Karpas-422 (cell line): Measurements from ENCODE around the gene GALNTL6. TPM values are rescaled to one million over a fixed set of nuclear protein-coding genes. Genes with fewer than 3 reads are reported as not detected.

Experiments
- DNase-seq: peaks from one replicate; pipeline ENCODE4 v3.0.0-alpha.2; 2015
- H2AFZ ChIP-seq: fragments of 200-600 bp; sonication (generic); 2 replicates; pipeline ENCODE4 v1.6.1; 2014; ENCODE audit warnings: antibody characterized with exemption, low read length, mixed read lengths
- H3K27ac ChIP-seq: fragments of 200-600 bp; sonication (generic); 2 replicates; pipeline ENCODE4 v1.5.1; 2014; ENCODE audit warnings: mild to moderate bottlenecking, low read length, moderate library complexity
- H3K27me3 ChIP-seq: fragments of 200-600 bp; sonication (generic); 2 replicates; pipeline ENCODE4 v1.6.1; 2014; ENCODE audit warnings: low read length, mixed read lengths
- H3K36me3 ChIP-seq: fragments of 200-600 bp; sonication (generic); 2 replicates; pipeline ENCODE4 v1.6.1; 2014; ENCODE audit warnings: low read length, mixed read lengths; ENCODE audit not compliant: insufficient read depth
- H3K4me1 ChIP-seq: fragments of 200-600 bp; sonication (generic); 2 replicates; pipeline ENCODE4 v1.6.1; 2014; ENCODE audit warnings: mild to moderate bottlenecking, low read length, mixed read lengths
- H3K4me2 ChIP-seq: fragments of 200-600 bp; sonication (generic); 2 replicates; pipeline ENCODE4 v1.6.1; 2014; ENCODE audit warnings: low read length, low read depth, mild to moderate bottlenecking; ENCODE audit not compliant: poor library complexity, severe bottlenecking
- H3K4me3 ChIP-seq: fragments of 200-600 bp; sonication (generic); 2 replicates; pipeline ENCODE4 v1.5.1; 2014; ENCODE audit warnings: mild to moderate bottlenecking, antibody characterized with exemption, low read length, mixed read lengths
- H3K79me2 ChIP-seq: fragments of 200-600 bp; sonication (generic); 2 replicates; pipeline ENCODE4 v1.6.1; 2014; ENCODE audit warnings: mild to moderate bottlenecking, low read length, mixed read lengths
- H3K9ac ChIP-seq: fragments of 200-600 bp; sonication (generic); 2 replicates; pipeline ENCODE4 v1.6.0; 2014; ENCODE audit warnings: low read length
- H3K9me2 ChIP-seq: fragments of 200-600 bp; sonication (generic), shearing (Covaris generic); replicated peaks from 2 replicates; pipeline ENCODE4 v1.6.0; 2014; ENCODE audit warnings: mild to moderate bottlenecking, low read length, moderate library complexity; ENCODE audit not compliant: insufficient read depth
- H3K9me3 ChIP-seq: fragments of 300-700, 200-600 bp; sonication (generic); 2 replicates; pipeline ENCODE4 v1.6.1; 2014; ENCODE audit warnings: low read length, mixed read lengths
- H4K20me1 ChIP-seq: fragments of 200-600 bp; sonication (generic); 2 replicates; pipeline ENCODE4 v1.6.1; 2014; ENCODE audit warnings: mild to moderate bottlenecking, antibody characterized with exemption, low read length, low read depth; ENCODE audit not compliant: insufficient read depth
- total RNA-seq: library from RNA; depleted of rRNA; stranded (reverse); fragments of >200 nt; shearing (Covaris generic); gene quantifications from 2 replicates; pipeline ENCODE4 v1.2.3, GENCODE V29; 2014; ENCODE audit warnings: low replicate concordance

Gene GALNTL6
- total RNA-seq, 1 experiment from 2014 or later = not detected

DNA sequence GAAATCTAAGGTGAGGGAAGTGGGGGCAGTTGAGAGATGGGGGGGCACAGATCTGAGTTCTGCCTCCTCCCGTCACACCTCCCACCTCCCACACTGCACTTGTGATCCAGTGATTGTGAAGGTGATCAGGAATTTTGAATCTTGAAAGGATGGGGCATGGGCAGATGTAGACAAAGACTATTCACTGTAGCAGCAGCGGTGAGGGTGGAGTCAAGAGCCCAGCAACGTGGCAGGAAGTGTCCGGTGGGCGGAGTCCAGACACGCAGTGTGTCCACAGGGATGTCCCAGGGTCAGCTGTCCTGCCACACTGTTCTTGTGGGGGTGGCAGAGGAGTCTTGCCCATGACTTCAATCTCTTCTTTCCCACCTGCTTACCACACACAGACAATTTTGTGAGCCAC is 1024.9 kb downstream of the GALNTL6 start:
- H2AFZ ChIP-seq = no peak overlapping the region
- no peak for DNase-seq
- H3K27me3 ChIP-seq = no peaks in the 10 kb centered on the region
- no peak overlapping the region for H3K9ac ChIP-seq
- no peak overlapping the region for H3K27ac ChIP-seq
- no peaks in the 10 kb centered on the region for H4K20me1 ChIP-seq
- H3K9me2 ChIP-seq = no peaks in the 10 kb centered on the region
- no peaks in the 10 kb centered on the region for H3K79me2 ChIP-seq
- H3K4me1 ChIP-seq = no peaks in the 10 kb centered on the region
- H3K4me2 ChIP-seq = no peak overlapping the region
- H3K36me3 ChIP-seq = no peaks in the 10 kb centered on the region
- no peak overlapping the region for H3K4me3 ChIP-seq
- H3K9me3 ChIP-seq = no peaks in the 10 kb centered on the region

DNA sequence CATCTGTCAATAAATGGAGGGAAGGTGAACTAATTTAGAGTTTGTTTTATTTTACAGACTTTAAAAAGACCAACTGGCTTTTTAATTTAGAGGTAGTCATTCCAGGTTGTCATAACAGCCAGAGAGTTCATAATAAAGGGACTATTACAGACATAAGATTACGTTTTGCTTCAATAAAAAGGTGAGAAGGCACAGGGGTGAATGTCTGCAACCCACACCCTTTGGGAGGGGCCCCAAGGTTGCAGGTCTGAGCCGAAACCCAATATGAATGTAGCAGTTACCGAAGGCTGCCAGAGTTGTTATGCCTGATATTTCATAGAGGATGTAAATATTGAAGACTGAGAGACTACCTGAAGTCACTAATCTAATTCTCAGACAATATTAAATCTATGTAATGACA is 1025.7 kb downstream of the GALNTL6 start:
- no peak overlapping the region for H3K27ac ChIP-seq
- H3K36me3 ChIP-seq = no peaks in the 10 kb centered on the region
- no peaks in the 10 kb centered on the region for H3K9me2 ChIP-seq
- no peak for DNase-seq
- no peak overlapping the region for H3K9ac ChIP-seq
- H3K4me2 ChIP-seq = no peak overlapping the region
- no peaks in the 10 kb centered on the region for H3K9me3 ChIP-seq
- no peak overlapping the region for H2AFZ ChIP-seq
- H3K27me3 ChIP-seq = no peaks in the 10 kb centered on the region
- no peaks in the 10 kb centered on the region for H4K20me1 ChIP-seq
- H3K79me2 ChIP-seq = no peaks in the 10 kb centered on the region
- no peak overlapping the region for H3K4me3 ChIP-seq
- no peaks in the 10 kb centered on the region for H3K4me1 ChIP-seq

DNA sequence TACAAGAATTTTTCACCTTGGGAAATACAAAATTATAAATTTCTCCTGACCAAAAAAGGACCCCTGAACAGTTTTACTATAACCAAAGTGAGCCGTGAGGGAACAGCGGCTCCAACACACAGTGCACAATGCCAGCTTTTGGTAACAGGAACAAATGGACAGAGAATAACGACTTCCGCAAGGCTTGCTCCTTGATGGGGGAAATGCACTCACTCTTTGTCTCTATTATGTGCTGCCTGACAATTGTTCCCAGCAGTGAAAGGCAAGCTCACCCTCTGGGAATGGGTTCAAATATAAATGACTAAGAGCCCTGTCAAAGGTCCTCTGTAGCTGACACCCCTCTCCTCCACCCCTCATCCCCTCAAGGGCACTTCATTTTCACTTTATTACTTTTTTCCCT is 1029.6 kb downstream of the GALNTL6 start:
- DNase-seq = no peak
- no peak overlapping the region for H3K9ac ChIP-seq
- no peak overlapping the region for H3K27ac ChIP-seq
- H3K36me3 ChIP-seq = no peaks in the 10 kb centered on the region
- H3K79me2 ChIP-seq = no peaks in the 10 kb centered on the region
- H3K4me3 ChIP-seq = no peak overlapping the region
- no peak overlapping the region for H3K4me2 ChIP-seq
- no peaks in the 10 kb centered on the region for H3K9me2 ChIP-seq
- H3K4me1 ChIP-seq = no peaks in the 10 kb centered on the region
- no peak overlapping the region for H2AFZ ChIP-seq
- no peaks in the 10 kb centered on the region for H3K27me3 ChIP-seq
- no peaks in the 10 kb centered on the region for H3K9me3 ChIP-seq
- no peaks in the 10 kb centered on the region for H4K20me1 ChIP-seq

DNA sequence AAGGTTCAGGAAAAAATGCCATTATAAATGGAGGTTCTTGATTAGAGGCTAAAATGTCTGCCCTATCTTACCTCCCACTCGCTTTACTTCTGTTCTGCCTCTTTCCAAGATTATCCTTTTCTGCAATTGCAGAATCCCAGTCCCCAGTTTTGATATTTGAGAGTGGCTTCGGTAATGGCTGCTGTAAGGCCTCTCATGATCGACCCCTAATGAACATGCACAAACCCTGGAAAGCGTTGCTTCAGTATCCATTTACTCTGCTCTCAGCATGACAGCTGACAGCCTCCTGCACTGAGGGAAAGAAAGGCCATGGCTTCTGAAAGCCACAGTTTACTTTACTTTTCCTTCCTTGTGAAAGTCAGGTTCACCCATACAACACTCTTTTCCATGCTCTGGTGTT is 1030.0 kb downstream of the GALNTL6 start:
- no peaks in the 10 kb centered on the region for H4K20me1 ChIP-seq
- H3K79me2 ChIP-seq = no peaks in the 10 kb centered on the region
- H3K4me2 ChIP-seq = no peak overlapping the region
- H3K27me3 ChIP-seq = no peaks in the 10 kb centered on the region
- H3K4me3 ChIP-seq = no peak overlapping the region
- H3K9me3 ChIP-seq = no peaks in the 10 kb centered on the region
- no peak overlapping the region for H3K9ac ChIP-seq
- DNase-seq = no peak
- no peaks in the 10 kb centered on the region for H3K4me1 ChIP-seq
- no peaks in the 10 kb centered on the region for H3K9me2 ChIP-seq
- no peak overlapping the region for H3K27ac ChIP-seq
- H2AFZ ChIP-seq = no peak overlapping the region
- H3K36me3 ChIP-seq = no peaks in the 10 kb centered on the region

DNA sequence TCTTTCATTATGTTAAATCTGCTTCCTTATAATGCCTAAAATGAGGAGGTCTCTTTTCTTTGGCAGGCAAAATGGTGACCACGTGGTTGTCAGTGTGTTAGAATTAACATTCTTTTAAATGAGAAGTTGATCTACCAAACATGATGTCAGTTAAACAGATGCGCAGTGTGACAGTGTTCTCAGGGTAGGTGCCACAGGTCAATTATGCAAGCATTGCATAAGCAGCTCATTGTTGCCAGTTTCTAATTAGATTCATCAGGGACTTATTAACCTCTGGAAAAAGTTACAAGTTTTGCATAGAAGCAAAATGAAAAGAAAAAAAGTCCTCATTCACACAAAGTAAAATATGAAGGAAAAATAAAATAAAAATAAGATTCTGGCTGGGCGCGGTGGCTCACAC is 1031.4 kb downstream of the GALNTL6 start:
- DNase-seq = no peak
- Histone ChIP-seq H3K79me2 (no peaks in the 10 kb centered on the region), H3K9me3 (no peaks in the 10 kb centered on the region), H4K20me1 (no peaks in the 10 kb centered on the region), H3K4me3 (no peak overlapping the region), H3K9me2 (no peaks in the 10 kb centered on the region), H3K9ac (no peak overlapping the region), H2AFZ (no peak overlapping the region), H3K4me2 (no peak overlapping the region), H3K36me3 (no peaks in the 10 kb centered on the region), H3K27ac (no peak overlapping the region), H3K4me1 (no peaks in the 10 kb centered on the region), H3K27me3 (no peaks in the 10 kb centered on the region)

DNA sequence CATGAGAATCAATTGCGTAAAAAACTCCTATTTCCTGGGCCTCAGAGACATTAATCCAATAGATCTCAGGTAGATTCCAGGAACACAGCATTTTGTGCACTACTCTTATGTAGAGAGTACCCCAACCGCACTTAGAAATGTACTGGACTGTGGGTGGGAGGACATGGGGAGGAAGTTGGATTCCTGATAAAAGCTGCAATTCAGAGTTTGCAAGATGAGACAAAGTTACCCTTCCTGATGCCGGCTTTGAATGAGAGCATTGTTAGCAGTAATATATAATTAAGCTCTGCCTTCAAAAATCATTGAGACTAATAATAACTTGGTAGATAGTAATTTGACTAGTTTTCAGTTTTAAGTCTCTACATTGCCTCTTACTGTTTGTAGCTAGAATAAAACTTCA is 1032.1 kb downstream of the GALNTL6 start:
- Histone ChIP-seq H3K4me3 (no peak overlapping the region), H3K4me2 (no peak overlapping the region), H3K9ac (no peak overlapping the region), H3K9me2 (no peaks in the 10 kb centered on the region), H3K36me3 (no peaks in the 10 kb centered on the region), H3K9me3 (no peaks in the 10 kb centered on the region), H2AFZ (no peak overlapping the region), H4K20me1 (no peaks in the 10 kb centered on the region), H3K27me3 (no peaks in the 10 kb centered on the region), H3K4me1 (no peaks in the 10 kb centered on the region), H3K79me2 (no peaks in the 10 kb centered on the region), H3K27ac (no peak overlapping the region)
- no peak for DNase-seq

DNA sequence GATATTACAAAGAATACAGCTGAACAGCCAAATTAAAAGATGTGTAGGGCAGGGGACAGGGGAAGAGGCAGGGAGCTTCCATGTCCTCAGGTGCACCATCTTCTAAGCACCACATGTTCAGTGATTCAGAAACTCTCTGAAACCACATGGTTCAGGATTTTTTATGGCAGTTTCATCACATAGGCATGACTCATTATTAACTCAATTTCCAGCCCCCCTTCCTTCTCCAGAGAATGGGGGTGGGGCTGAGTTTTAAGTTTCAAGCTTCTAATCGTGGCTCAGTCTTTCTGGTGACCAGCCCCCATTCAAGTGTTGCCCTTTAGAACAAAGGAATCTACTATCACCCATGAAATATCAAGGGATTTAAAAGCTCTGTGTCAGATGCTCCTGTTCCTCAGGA is 1037.6 kb downstream of the GALNTL6 start:
- no peaks in the 10 kb centered on the region for H3K36me3 ChIP-seq
- H3K9me3 ChIP-seq = no peaks in the 10 kb centered on the region
- H3K79me2 ChIP-seq = no peaks in the 10 kb centered on the region
- H3K4me3 ChIP-seq = no peak overlapping the region
- H3K27ac ChIP-seq = no peak overlapping the region
- H2AFZ ChIP-seq = no peak overlapping the region
- no peak overlapping the region for H3K4me2 ChIP-seq
- H3K9ac ChIP-seq = no peak overlapping the region
- DNase-seq = no peak
- H3K9me2 ChIP-seq = no peaks in the 10 kb centered on the region
- H4K20me1 ChIP-seq = no peaks in the 10 kb centered on the region
- H3K4me1 ChIP-seq = no peaks in the 10 kb centered on the region
- no peaks in the 10 kb centered on the region for H3K27me3 ChIP-seq

DNA sequence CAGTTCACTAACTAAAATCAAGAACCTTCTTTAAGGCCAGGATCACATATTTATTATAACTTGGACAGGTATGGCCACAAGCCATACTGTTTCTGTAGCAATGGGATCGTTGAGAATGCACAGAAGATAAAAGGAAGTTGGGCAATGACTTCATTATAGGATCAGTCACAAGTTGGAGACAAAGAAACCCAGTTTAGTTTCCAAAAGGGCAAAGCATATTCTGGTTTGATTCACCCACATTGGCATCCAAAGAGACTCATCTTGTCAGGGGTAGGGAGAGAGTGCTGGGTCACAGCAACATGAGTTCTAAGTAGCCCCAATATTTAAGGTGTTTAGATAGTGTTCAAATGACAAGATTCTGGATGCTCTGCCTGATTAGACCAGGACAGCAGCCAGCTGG is 1038.3 kb downstream of the GALNTL6 start:
- H4K20me1 ChIP-seq = no peaks in the 10 kb centered on the region
- no peak for DNase-seq
- no peaks in the 10 kb centered on the region for H3K36me3 ChIP-seq
- no peak overlapping the region for H3K4me2 ChIP-seq
- no peak overlapping the region for H3K9ac ChIP-seq
- no peak overlapping the region for H3K27ac ChIP-seq
- H3K9me3 ChIP-seq = no peaks in the 10 kb centered on the region
- no peaks in the 10 kb centered on the region for H3K79me2 ChIP-seq
- H2AFZ ChIP-seq = no peak overlapping the region
- no peaks in the 10 kb centered on the region for H3K9me2 ChIP-seq
- H3K4me3 ChIP-seq = no peak overlapping the region
- no peaks in the 10 kb centered on the region for H3K27me3 ChIP-seq
- H3K4me1 ChIP-seq = no peaks in the 10 kb centered on the region

DNA sequence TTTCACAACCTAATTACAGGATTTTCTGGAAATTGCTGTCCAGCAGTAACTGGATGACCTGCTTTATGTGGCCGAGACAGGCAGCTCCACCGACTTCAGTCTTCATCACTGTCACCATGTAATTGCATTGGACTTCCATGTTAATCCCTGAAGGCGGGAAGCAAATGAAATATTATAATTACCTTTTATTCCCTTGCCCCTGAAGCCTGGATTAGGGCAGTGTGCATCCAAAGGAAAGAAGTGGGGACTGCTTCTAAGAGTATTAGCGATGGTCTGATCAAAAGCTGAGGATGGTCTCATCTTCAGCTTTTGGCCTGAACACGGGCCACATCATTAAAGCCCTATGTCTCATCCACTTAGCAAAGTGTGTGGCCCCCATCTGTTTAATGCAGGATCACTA is 1043.8 kb downstream of the GALNTL6 start:
- no peaks in the 10 kb centered on the region for H3K27me3 ChIP-seq
- no peaks in the 10 kb centered on the region for H3K9me3 ChIP-seq
- no peak overlapping the region for H3K4me2 ChIP-seq
- no peak overlapping the region for H2AFZ ChIP-seq
- H3K9me2 ChIP-seq = no peaks in the 10 kb centered on the region
- H3K36me3 ChIP-seq = no peaks in the 10 kb centered on the region
- no peaks in the 10 kb centered on the region for H3K79me2 ChIP-seq
- no peak for DNase-seq
- no peak overlapping the region for H3K4me3 ChIP-seq
- H3K9ac ChIP-seq = no peak overlapping the region
- no peaks in the 10 kb centered on the region for H4K20me1 ChIP-seq
- H3K4me1 ChIP-seq = no peaks in the 10 kb centered on the region
- H3K27ac ChIP-seq = no peak overlapping the region
